GM23248 (cell line): ENCODE data around the gene CCDC74A.

Source experiments
- EZH2 ChIP-seq: fragments of 200-600 bp; sonication (generic); IDR thresholded peaks from 2 replicates; pipeline ENCODE4 v1.6.1; 2018; ENCODE audit warnings: antibody characterized with exemption, mild to moderate bottlenecking; ENCODE audit not compliant: insufficient read depth, poor library complexity, severe bottlenecking
- EZH2phosphoT487 ChIP-seq: fragments of 200-600 bp; sonication (generic); IDR thresholded peaks from 2 replicates; pipeline ENCODE4 v1.6.1; 2018; ENCODE audit warnings: antibody characterized with exemption, moderate library complexity, mild to moderate bottlenecking, low read depth; ENCODE audit not compliant: insufficient read depth

GRCh38 chr2:131580187-131580586 is 52.5 kb downstream of the CCDC74A start:
- TF ChIP-seq EZH2 (no peak), EZH2phosphoT487 (no peak)
